GM23338 (cell line): ENCODE measurements around the gene FOXC2. TPM values are rescaled to one million over a fixed set of nuclear protein-coding genes. Genes with fewer than 3 reads are reported as not detected.

ENCODE experiments used
- ATAC-seq: fragments of 200-7000 bp; cut with Tn5 transposase; 3 replicates; pipeline ENCODE4 v1.9.1; 2020
- DNase-seq: peaks from one replicate; pipeline ENCODE4 v3.0.0-alpha.2; 2015; ENCODE audit warnings: low spot score
- H2AFZ ChIP-seq: fragments of 200-600 bp; sonication (generic); 2 replicates; pipeline ENCODE4 v1.8.0; 2016; ENCODE audit warnings: antibody characterized with exemption, mild to moderate bottlenecking, moderate library complexity
- H3F3A ChIP-seq: fragments of 200-600 bp; sonication (generic); replicated peaks from 2 replicates; pipeline ENCODE4 v1.8.0; 2017; ENCODE audit warnings: antibody characterized with exemption, mixed run types, low read depth
- H3K27ac ChIP-seq: fragments of 200-600 bp; sonication (generic); 2 replicates; pipeline ENCODE4 v1.6.1; 2016; ENCODE audit warnings: low read depth
- H3K27me3 ChIP-seq: fragments of 200-600 bp; sonication (generic); 2 replicates; pipeline ENCODE4 v1.8.0; 2016; ENCODE audit warnings: mild to moderate bottlenecking, mixed run types, moderate library complexity; ENCODE audit not compliant: insufficient read depth
- H3K36me3 ChIP-seq: fragments of 200-600 bp; sonication (generic); 2 replicates; pipeline ENCODE4 v1.8.0; 2016; ENCODE audit warnings: mild to moderate bottlenecking; ENCODE audit not compliant: insufficient read depth
- H3K4me1 ChIP-seq: fragments of 200-600 bp; sonication (generic); 2 replicates; pipeline ENCODE4 v1.8.0; 2016; ENCODE audit warnings: mild to moderate bottlenecking, moderate library complexity; ENCODE audit not compliant: insufficient read depth
- H3K4me2 ChIP-seq: fragments of 200-600 bp; sonication (generic); 2 replicates; pipeline ENCODE4 v1.7.1; 2017; ENCODE audit warnings: mixed run types
- H3K4me3 ChIP-seq: fragments of 200-600 bp; sonication (generic); 2 replicates; pipeline ENCODE4 v1.6.1; 2016; ENCODE audit warnings: mixed run types
- H3K79me2 ChIP-seq: fragments of 200-600 bp; sonication (generic); replicated peaks from 2 replicates; pipeline ENCODE4 v1.8.0; 2017; ENCODE audit warnings: mild to moderate bottlenecking; ENCODE audit not compliant: insufficient read depth
- H3K9me2 ChIP-seq: fragments of 200-600 bp; sonication (generic); 2 replicates; pipeline ENCODE4 v1.8.0; 2017; ENCODE audit not compliant: insufficient read depth
- H4K20me1 ChIP-seq: fragments of 200-600 bp; sonication (generic); replicated peaks from 2 replicates; pipeline ENCODE4 v1.8.0; 2017; ENCODE audit warnings: mild to moderate bottlenecking; ENCODE audit not compliant: insufficient read depth
- H3K27ac Mint-ChIP-seq: 2 replicates; pipeline ENCODE4 v1.8.0; 2020; ENCODE audit warnings: inconsistent platforms, mild to moderate bottlenecking, moderate library complexity, mixed read lengths
- H3K27me3 Mint-ChIP-seq: 3 replicates; pipeline ENCODE4 v1.8.0; 2022; ENCODE audit warnings: low read depth, mild to moderate bottlenecking, moderate library complexity, mixed read lengths, inconsistent platforms; ENCODE audit not compliant: insufficient read depth, poor library complexity
- H3K36me3 Mint-ChIP-seq: 3 replicates; pipeline ENCODE4 v1.8.0; 2021; ENCODE audit warnings: low read depth, mild to moderate bottlenecking, inconsistent platforms, moderate library complexity, mixed read lengths
- H3K4me1 Mint-ChIP-seq: 3 replicates; pipeline ENCODE4 v1.8.0; 2020; ENCODE audit warnings: mild to moderate bottlenecking, inconsistent platforms, mixed read lengths
- H3K4me3 Mint-ChIP-seq: 3 replicates; pipeline ENCODE4 v1.8.0; 2021; ENCODE audit warnings: moderate library complexity, mild to moderate bottlenecking, inconsistent platforms, mixed read lengths
- H3K9me3 Mint-ChIP-seq: 3 replicates; pipeline ENCODE4 v1.8.0; 2020; ENCODE audit warnings: moderate library complexity, mild to moderate bottlenecking, inconsistent platforms, mixed read lengths
- CREB1 ChIP-seq: fragments of 250-450 bp; sonication (Bioruptor Pico); IDR thresholded peaks from 2 replicates; pipeline ENCODE4 v1.5.0; 2020; ENCODE audit warnings: low read depth, mild to moderate bottlenecking, moderate library complexity
- EZH2 ChIP-seq: fragments of 200-600 bp; sonication (generic); IDR thresholded peaks from one replicate; pipeline ENCODE4 v1.8.0; 2017; ENCODE audit warnings: antibody characterized with exemption, mild to moderate bottlenecking, low read depth; ENCODE audit not compliant: unreplicated experiment
- EZH2phosphoT487 ChIP-seq: fragments of 200-600 bp; sonication (generic); IDR thresholded peaks from one replicate; pipeline ENCODE4 v1.8.1; 2018; ENCODE audit warnings: antibody characterized with exemption; ENCODE audit not compliant: unreplicated experiment
- POLR2AphosphoS5 ChIP-seq: IDR thresholded peaks from 2 replicates; pipeline ENCODE4 v1.6.1; 2016; ENCODE audit warnings: antibody characterized with exemption, low read depth
- STAT1 ChIP-seq: IDR thresholded peaks from one replicate; pipeline ENCODE4 v1.6.1; 2016; ENCODE audit warnings: antibody characterized with exemption; ENCODE audit not compliant: unreplicated experiment
- ZNF114 ChIP-seq: fragments of 250-450 bp; sonication (Bioruptor Pico); IDR thresholded peaks from 2 replicates; pipeline ENCODE4 v1.5.0; 2020; ENCODE audit warnings: mild to moderate bottlenecking, moderate library complexity
- ZNF331 ChIP-seq: fragments of 250-450 bp; sonication (Bioruptor Pico); IDR thresholded peaks from 2 replicates; pipeline ENCODE4 v1.5.0; 2020; ENCODE audit warnings: low read depth, mild to moderate bottlenecking, moderate library complexity
- polyA plus RNA-seq: library from polyadenylated mRNA; unstranded; fragments of >200 nt; fragmentation: Nextera tagmentation; extraction: Ambion mirVana; gene quantifications from 2 replicates; pipeline ENCODE4 v1.2.1, GENCODE V29; 2016
- total RNA-seq: library from RNA; depleted of rRNA; stranded (reverse); fragments of >200 nt; shearing (Covaris generic); gene quantifications from 2 replicates; pipeline ENCODE4 v1.2.3, GENCODE V29; 2014
- TF ChIP-seq, protein P1 (sequence below): IDR thresholded peaks from 2 replicates; pipeline ENCODE4 v1.6.1; 2016; ENCODE audit warnings: antibody characterized with exemption
- TF ChIP-seq, protein P2 (sequence below), 2 experiments: fragments of 200-600 bp in 1 of 2; sonication (generic) in 1 of 2; conservative IDR thresholded peaks; 2 replicates each; pipeline versions ENCODE4 v1.5.1 to v1.6.1; 2016 to 2017; ENCODE audit warnings: antibody characterized with exemption in 2 of 2, low read depth in 2 of 2, mild to moderate bottlenecking in 2 of 2, moderate library complexity in 1 of 2
- TF ChIP-seq, protein P3 (sequence below): fragments of 250-450 bp; sonication (Bioruptor Pico); IDR thresholded peaks from 2 replicates; pipeline ENCODE4 v1.5.0; 2020; ENCODE audit warnings: mild to moderate bottlenecking, moderate library complexity

FOXC2 gene
- total and polyA plus RNA-seq, 2 experiments from 2014 or later: 0.16 TPM; not detected in 1

GRCh38 chr16:86598607-86599565, 32.3 kb downstream of the FOXC2 start:
- Histone ChIP-seq H3K9me2 (no peaks in the 10 kb centered on the region; the same call in 1 of the 2 replicates), H3K27ac (no peak overlapping the region), H3K4me2 (no peak overlapping the region), H3K36me3 (no peaks in the 10 kb centered on the region), H2AFZ (0 out of 2 replicates have a peak overlapping the region, but pooled peaks have one; percentile 14), H3F3A (no peaks in the 10 kb centered on the region), H3K79me2 (no peaks in the 10 kb centered on the region), H3K4me3 (no peak overlapping the region), H3K27me3 (no peaks in the 10 kb centered on the region), H4K20me1 (no peaks in the 10 kb centered on the region), H3K4me1 (no peaks in the 10 kb centered on the region)
- no peaks in the 10 kb centered on the region for H3K36me3 Mint-ChIP-seq
- ATAC-seq (no peak), DNase-seq (no peak)
- no peak overlapping the region for H3K4me3 Mint-ChIP-seq
- no peak for TF ChIP-seq EZH2phosphoT487
- peaks cover 2% of the 10 kb centered on the region for H3K27me3 Mint-ChIP-seq
- H3K9me3 Mint-ChIP-seq: no peaks in the 10 kb centered on the region; the same call in 2 of the 3 replicates
- H3K4me1 Mint-ChIP-seq: peaks cover 5% of the 10 kb centered on the region; the same call in 2 of the 3 replicates
- H3K27ac Mint-ChIP-seq: no peak overlapping the region

DNA sequence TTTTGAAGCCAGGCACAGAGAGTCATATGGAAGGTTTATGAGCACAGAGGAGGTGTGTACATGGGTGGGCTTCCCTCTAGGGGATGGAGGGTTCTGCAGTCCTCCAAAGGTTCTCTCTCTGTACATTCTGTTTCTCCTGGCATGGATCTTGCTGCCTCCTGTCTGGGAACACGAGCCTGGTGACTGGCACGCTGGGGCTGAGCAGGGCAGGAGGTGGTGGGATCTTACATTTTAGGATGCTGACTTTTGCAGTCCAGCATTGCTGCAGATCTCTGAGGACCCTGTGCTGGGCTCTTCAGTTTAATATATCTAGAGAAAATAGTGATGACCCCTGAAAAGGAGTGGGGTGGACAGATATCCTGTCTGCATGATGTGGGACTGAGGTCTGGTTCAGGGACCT, 34.7 kb downstream of the FOXC2 start:
- Histone ChIP-seq H3K4me3 (no peak overlapping the region), H3K4me2 (no peak overlapping the region)
- TF ChIP-seq STAT1 (no peak), EZH2 (no peak), ZNF114 (no peak), EZH2phosphoT487 (no peak), ZNF331 (CRISPR knock-in tag) (no peak), CREB1 (CRISPR knock-in tag) (no peak), POLR2AphosphoS5 (no peak)
- TF ChIP-seq, protein P1, sequence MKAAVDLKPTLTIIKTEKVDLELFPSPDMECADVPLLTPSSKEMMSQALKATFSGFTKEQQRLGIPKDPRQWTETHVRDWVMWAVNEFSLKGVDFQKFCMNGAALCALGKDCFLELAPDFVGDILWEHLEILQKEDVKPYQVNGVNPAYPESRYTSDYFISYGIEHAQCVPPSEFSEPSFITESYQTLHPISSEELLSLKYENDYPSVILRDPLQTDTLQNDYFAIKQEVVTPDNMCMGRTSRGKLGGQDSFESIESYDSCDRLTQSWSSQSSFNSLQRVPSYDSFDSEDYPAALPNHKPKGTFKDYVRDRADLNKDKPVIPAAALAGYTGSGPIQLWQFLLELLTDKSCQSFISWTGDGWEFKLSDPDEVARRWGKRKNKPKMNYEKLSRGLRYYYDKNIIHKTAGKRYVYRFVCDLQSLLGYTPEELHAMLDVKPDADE: no peak
- TF ChIP-seq, protein P2, sequence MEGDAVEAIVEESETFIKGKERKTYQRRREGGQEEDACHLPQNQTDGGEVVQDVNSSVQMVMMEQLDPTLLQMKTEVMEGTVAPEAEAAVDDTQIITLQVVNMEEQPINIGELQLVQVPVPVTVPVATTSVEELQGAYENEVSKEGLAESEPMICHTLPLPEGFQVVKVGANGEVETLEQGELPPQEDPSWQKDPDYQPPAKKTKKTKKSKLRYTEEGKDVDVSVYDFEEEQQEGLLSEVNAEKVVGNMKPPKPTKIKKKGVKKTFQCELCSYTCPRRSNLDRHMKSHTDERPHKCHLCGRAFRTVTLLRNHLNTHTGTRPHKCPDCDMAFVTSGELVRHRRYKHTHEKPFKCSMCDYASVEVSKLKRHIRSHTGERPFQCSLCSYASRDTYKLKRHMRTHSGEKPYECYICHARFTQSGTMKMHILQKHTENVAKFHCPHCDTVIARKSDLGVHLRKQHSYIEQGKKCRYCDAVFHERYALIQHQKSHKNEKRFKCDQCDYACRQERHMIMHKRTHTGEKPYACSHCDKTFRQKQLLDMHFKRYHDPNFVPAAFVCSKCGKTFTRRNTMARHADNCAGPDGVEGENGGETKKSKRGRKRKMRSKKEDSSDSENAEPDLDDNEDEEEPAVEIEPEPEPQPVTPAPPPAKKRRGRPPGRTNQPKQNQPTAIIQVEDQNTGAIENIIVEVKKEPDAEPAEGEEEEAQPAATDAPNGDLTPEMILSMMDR (conservative IDR thresholded peaks at IDR 0.05; ENCODE audit: low read depth in 2 of 2): no peak
- TF ChIP-seq, protein P3, sequence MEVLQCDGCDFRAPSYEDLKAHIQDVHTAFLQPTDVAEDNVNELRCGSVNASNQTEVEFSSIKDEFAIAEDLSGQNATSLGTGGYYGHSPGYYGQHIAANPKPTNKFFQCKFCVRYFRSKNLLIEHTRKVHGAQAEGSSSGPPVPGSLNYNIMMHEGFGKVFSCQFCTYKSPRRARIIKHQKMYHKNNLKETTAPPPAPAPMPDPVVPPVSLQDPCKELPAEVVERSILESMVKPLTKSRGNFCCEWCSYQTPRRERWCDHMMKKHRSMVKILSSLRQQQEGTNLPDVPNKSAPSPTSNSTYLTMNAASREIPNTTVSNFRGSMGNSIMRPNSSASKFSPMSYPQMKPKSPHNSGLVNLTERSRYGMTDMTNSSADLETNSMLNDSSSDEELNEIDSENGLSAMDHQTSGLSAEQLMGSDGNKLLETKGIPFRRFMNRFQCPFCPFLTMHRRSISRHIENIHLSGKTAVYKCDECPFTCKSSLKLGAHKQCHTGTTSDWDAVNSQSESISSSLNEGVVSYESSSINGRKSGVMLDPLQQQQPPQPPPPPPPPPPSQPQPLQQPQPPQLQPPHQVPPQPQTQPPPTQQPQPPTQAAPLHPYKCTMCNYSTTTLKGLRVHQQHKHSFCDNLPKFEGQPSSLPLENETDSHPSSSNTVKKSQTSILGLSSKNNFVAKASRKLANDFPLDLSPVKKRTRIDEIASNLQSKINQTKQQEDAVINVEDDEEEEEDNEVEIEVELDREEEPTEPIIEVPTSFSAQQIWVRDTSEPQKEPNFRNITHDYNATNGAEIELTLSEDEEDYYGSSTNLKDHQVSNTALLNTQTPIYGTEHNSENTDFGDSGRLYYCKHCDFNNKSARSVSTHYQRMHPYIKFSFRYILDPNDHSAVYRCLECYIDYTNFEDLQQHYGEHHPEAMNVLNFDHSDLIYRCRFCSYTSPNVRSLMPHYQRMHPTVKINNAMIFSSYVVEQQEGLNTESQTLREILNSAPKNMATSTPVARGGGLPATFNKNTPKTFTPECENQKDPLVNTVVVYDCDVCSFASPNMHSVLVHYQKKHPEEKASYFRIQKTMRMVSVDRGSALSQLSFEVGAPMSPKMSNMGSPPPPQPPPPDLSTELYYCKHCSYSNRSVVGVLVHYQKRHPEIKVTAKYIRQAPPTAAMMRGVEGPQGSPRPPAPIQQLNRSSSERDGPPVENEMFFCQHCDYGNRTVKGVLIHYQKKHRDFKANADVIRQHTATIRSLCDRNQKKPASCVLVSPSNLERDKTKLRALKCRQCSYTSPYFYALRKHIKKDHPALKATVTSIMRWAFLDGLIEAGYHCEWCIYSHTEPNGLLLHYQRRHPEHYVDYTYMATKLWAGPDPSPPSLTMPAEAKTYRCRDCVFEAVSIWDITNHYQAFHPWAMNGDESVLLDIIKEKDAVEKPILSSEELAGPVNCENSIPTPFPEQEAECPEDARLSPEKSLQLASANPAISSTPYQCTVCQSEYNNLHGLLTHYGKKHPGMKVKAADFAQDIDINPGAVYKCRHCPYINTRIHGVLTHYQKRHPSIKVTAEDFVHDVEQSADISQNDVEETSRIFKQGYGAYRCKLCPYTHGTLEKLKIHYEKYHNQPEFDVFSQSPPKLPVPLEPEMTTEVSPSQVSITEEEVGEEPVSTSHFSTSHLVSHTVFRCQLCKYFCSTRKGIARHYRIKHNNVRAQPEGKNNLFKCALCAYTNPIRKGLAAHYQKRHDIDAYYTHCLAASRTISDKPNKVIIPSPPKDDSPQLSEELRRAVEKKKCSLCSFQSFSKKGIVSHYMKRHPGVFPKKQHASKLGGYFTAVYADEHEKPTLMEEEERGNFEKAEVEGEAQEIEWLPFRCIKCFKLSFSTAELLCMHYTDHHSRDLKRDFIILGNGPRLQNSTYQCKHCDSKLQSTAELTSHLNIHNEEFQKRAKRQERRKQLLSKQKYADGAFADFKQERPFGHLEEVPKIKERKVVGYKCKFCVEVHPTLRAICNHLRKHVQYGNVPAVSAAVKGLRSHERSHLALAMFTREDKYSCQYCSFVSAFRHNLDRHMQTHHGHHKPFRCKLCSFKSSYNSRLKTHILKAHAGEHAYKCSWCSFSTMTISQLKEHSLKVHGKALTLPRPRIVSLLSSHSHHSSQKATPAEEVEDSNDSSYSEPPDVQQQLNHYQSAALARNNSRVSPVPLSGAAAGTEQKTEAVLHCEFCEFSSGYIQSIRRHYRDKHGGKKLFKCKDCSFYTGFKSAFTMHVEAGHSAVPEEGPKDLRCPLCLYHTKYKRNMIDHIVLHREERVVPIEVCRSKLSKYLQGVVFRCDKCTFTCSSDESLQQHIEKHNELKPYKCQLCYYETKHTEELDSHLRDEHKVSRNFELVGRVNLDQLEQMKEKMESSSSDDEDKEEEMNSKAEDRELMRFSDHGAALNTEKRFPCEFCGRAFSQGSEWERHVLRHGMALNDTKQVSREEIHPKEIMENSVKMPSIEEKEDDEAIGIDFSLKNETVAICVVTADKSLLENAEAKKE: no peak

More for the DNA sequence above, 34.7 kb downstream of the FOXC2 start:
- H3F3A ChIP-seq: no peaks in the 10 kb centered on the region
- H3K4me1 Mint-ChIP-seq: no peaks in the 10 kb centered on the region; the same call in 2 of the 3 replicates
- no peak overlapping the region for H3K4me3 Mint-ChIP-seq
- ATAC-seq (no peak), DNase-seq (no peak)
- no peaks in the 10 kb centered on the region for H3K4me1 ChIP-seq
- H3K9me2 ChIP-seq: no peaks in the 10 kb centered on the region; the same call in 1 of the 2 replicates
- no peaks in the 10 kb centered on the region for H3K27me3 ChIP-seq
- no peaks in the 10 kb centered on the region for H4K20me1 ChIP-seq
- H3K9me3 Mint-ChIP-seq: peaks cover 2% of the 10 kb centered on the region; the same call in 1 of the 3 replicates
- H3K27ac ChIP-seq: no peak overlapping the region
- H3K27me3 Mint-ChIP-seq: peaks cover 4% of the 10 kb centered on the region
- H3K27ac Mint-ChIP-seq: no peak overlapping the region
- H2AFZ ChIP-seq: no peak overlapping the region; the same call in 1 of the 2 replicates
- no peaks in the 10 kb centered on the region for H3K36me3 ChIP-seq
- no peaks in the 10 kb centered on the region for H3K79me2 ChIP-seq
- H3K36me3 Mint-ChIP-seq: no peaks in the 10 kb centered on the region
